ENCODE measurements around the gene TOX2.

The TOX2 gene

GRCh38 chr20:44027343-44028002 is 112.8 kb downstream of the TOX2 start:
- in situ Hi-C loops (cut with HindIII; ENCODE audit: low sequenced_read_pairs), result loop anchor here (5.0 kb wide), 1 partner anchor 40 kb away; no protein-coding TSS in a partner anchor

GRCh38 chr20:44028003-44028730 is 113.5 kb downstream of the TOX2 start:
- in situ Hi-C loops (cut with HindIII; ENCODE audit: low sequenced_read_pairs), result loop anchor here (5.0 kb wide), 1 partner anchor 39 kb away; no protein-coding TSS in a partner anchor

GRCh38 chr20:44028868-44029847 is 114.5 kb downstream of the TOX2 start:
- in situ Hi-C loops (cut with HindIII; ENCODE audit: low sequenced_read_pairs), result loop anchor here (5.0 kb wide), 1 partner anchor 38 kb away; no protein-coding TSS in a partner anchor

GRCh38 chr20:44029848-44030230 is 115.2 kb downstream of the TOX2 start:
- in situ Hi-C loops (cut with HindIII; ENCODE audit: low sequenced_read_pairs), result loop anchor here (5.0 kb wide), 1 partner anchor 37 kb away; no protein-coding TSS in a partner anchor

DNA sequence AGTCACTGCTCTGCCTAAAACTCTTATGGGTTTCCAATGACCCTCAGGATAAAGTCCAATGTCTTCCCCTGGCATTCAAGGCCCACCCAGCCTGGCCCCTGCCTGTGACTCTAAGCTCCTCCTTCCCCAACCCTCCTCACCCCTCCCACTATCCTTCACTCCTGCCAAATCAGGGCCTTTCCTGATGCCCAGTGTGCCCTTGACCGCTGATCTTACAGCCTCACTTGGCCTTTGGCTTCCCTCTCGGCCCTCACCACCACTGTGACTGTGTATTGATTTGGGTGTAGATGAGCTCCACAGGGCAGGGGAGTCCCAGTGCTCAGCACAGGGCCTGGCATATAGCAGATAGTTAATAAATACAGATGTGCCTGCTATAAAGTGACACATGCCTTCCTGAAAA is 115.7 kb downstream of the TOX2 start:
- in situ Hi-C loops (cut with HindIII; ENCODE audit: low sequenced_read_pairs), result no loop called here

DNA sequence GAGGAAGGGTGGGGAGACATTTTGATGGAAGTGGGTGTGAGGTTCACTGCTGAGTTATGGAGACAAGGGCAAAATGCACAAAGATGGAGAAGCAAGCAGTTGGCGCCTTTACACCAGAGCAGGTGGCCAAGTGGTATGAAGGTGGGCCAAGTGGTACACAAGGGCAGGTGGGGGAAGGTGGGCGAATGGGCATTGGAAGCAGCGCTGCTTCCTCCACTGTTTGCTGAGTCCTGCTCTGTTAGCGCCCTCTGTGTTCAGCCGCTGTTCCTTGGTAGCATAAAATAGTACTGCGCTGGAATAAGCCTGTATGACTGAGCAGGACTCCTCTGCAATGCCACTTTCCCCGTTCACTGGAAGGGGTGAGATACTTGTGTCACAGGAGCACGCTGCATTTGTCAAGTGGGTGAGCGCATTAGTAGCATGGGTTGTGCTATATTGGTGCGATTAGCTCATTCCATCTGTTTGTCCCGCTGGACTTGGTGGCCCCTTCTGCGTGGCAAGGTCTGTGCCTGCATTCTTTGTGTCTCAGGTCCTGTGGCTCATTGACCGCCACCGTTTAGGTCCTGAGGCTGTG is 116.4 kb downstream of the TOX2 start:
- in situ Hi-C loops (cut with HindIII; ENCODE audit: low sequenced_read_pairs), result no loop called here

GRCh38 chr20:44031781-44032582 is 117.3 kb downstream of the TOX2 start:
- in situ Hi-C loops (cut with HindIII; ENCODE audit: low sequenced_read_pairs), result no loop called here

DNA sequence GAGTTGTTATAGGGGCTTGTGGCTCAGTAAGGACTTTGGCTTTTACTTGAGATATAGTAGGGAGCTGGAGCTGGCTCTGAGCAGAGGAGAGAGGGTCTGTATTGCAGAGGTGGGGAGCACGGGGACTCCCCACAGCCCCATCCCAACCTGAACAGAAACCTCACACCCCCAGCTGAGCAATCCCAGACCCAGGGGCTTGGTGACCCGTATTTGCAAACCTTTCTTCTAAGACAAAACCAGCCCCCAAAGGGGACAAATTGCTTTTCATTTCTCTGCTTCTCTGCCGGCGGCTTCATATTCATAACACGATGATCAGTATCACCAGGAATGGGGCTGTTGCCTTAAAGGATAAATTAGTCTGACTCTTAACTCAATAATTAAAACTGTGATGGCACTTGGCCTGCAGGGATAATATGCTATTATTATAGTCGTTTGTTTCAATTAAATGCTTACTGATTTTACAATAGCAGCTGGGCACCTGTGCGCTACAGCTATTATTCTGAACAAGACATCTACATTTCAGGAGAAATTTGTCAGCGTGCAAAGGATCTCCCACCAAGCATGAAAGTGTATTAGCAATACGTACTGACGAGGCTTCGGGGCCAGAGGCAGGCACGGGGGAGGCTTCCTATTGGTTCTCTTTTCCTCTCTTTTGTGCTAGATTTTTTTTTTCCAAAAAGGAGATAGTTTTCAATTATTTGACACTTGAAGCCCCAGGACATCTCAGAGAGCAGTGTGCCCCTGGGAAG is 118.1 kb downstream of the TOX2 start:
- in situ Hi-C loops (cut with HindIII; ENCODE audit: low sequenced_read_pairs), result no loop called here

- in situ Hi-C loops (cut with HindIII; ENCODE audit: low sequenced_read_pairs), result no loop called here
These were observed 118.7 kb downstream of the TOX2 start for GRCh38 chr20:44033344-44033743.

- in situ Hi-C loops (cut with HindIII; ENCODE audit: low sequenced_read_pairs), result no loop called here
These were observed 119.2 kb downstream of the TOX2 start for GRCh38 chr20:44033873-44034272.

- in situ Hi-C loops (cut with HindIII; ENCODE audit: low sequenced_read_pairs), result no loop called here
These were observed 119.8 kb downstream of the TOX2 start for GRCh38 chr20:44034451-44034850.

- in situ Hi-C loops (cut with HindIII; ENCODE audit: low sequenced_read_pairs), result no loop called here
These were observed 120.4 kb downstream of the TOX2 start for GRCh38 chr20:44034965-44035635.

DNA sequence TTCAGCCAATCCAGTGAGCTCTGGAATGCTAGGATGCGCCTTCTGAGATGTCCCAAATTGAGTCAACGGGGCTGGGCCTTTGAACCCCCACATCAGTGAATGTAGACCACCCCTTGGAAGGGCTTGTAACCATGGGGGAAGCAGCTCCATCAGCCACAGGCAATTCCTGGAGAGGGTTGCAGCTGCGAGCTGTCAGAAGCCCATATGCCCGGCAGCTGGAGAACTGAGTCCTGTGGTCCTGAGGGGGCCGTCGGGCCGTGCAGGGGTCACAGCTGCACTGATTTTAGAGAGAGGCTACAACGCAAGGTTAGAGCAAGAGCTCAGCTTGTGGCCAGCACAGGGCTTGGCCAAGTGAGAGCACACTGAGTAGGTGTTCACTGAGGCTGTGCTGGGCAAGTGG is 121.3 kb downstream of the TOX2 start:
- in situ Hi-C loops (cut with HindIII; ENCODE audit: low sequenced_read_pairs), result no loop called here

DNA sequence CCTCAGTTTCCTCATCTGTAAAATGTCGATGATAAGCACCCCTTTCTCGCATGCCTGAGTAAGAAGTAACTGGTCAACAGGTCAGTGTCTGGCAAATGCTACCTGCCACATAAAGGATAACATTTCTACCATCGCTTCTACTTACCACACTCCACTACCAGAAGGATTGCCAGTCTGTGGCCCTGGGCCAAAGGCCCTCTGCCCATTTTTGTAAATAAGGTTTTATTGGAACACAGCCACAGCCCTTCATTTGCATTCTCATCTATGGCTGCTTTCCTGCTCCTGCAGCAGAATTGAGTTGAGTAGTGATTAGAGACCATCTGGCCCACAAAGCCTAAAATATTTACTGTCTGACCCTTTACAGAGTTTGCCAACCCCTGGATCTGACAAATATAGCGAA is 121.8 kb downstream of the TOX2 start:
- in situ Hi-C loops (cut with HindIII; ENCODE audit: low sequenced_read_pairs), result no loop called here

- in situ Hi-C loops (cut with HindIII; ENCODE audit: low sequenced_read_pairs), result no loop called here
These were observed 124.0 kb downstream of the TOX2 start for GRCh38 chr20:44038681-44039123.

DNA sequence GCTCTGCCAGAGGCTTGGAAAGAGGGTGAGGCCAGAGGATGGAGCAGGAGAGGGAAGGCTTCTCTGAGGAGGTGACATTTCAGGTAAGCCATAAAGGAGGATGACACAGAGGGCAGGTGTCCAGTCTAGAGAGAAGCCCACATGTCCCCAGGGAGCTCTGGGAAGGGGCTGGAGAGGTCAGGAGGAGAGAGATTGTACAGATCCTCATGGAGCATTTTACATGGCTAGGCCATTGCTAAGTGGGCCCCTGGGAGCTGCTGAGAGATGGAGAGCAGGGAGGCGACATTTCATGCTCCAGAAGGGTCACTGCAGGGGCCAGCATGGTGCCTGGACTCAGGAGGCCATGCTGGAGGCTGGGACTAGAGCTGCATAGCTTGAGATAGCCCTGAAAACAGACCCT is 124.5 kb downstream of the TOX2 start:
- in situ Hi-C loops (cut with HindIII; ENCODE audit: low sequenced_read_pairs), result no loop called here

GRCh38 chr20:44039741-44040140 is 125.1 kb downstream of the TOX2 start:
- in situ Hi-C loops (cut with HindIII; ENCODE audit: low sequenced_read_pairs), result loop anchor here (5.0 kb wide), 1 partner anchor 97 kb away; no protein-coding TSS in a partner anchor

DNA sequence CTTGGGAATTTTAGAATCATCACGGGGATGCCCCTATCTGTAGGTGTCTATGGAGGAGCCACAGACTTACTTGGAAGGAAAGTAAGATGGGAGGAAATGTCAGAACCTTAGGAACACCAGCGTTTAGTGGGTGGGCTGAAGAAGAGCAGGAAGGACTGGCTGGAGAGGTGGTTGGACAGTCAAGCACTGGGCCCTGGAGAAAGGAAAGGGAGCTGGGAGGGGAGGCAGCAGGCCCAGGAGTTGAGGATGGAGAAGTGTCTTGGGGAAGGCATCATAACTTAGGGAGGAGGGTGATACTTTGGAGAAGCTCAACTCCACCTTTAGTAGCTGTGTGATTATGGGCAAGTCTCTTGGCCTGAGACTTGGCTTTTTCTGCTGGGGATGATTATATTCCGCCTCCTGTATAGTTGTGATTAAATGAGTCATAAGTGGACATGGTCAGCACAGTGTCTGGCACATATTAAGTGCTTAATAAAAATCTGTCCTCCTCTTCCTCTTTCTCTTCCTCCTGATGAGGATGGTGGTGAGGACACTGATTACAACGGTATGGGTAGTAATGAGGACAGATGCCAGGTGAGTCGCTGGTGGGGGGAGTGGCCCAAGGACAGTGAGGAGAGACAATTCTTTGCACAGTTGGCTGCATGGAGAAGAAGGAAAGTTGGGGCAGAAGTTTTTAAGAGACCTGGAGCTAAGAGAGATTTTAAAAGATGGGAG is 125.7 kb downstream of the TOX2 start:
- in situ Hi-C loops (cut with HindIII; ENCODE audit: low sequenced_read_pairs), result loop anchor here (5.0 kb wide), 1 partner anchor 98 kb away; no protein-coding TSS in a partner anchor

All from endothelial cell of hepatic sinusoid (primary cell).